RWPE2 (cell line): ENCODE measurements around the gene ATP6V0B.

ENCODE experiments used
- ATAC-seq: fragments of 200-7000 bp; cut with Tn5 transposase; 3 replicates; pipeline ENCODE4 v1.9.1; 2021; ENCODE audit warnings: low read depth
- DNase-seq: peaks from one replicate; pipeline ENCODE4 v3.0.0-alpha.2; 2020; ENCODE audit warnings: low spot score
- H3K27ac ChIP-seq: fragments of 450-650 bp; 2 replicates; pipeline ENCODE4 v1.5.1; 2017; ENCODE audit warnings: mild to moderate bottlenecking; ENCODE audit not compliant: poor library complexity, severe bottlenecking
- H3K27me3 ChIP-seq: fragments of 250-450 bp; sonication (Bioruptor Pico); 2 replicates; pipeline ENCODE4 v1.5.1; 2021; ENCODE audit warnings: mild to moderate bottlenecking, moderate library complexity; ENCODE audit not compliant: insufficient read depth, poor library complexity, severe bottlenecking
- H3K36me3 ChIP-seq: fragments of 250-450 bp; sonication (Bioruptor Pico); 2 replicates; pipeline ENCODE4 v1.5.1; 2020; ENCODE audit warnings: low read depth, mild to moderate bottlenecking, moderate library complexity
- H3K4me1 ChIP-seq: fragments of 250-450 bp; sonication (Bioruptor Pico); 2 replicates; pipeline ENCODE4 v1.5.1; 2021; ENCODE audit warnings: mild to moderate bottlenecking, moderate library complexity; ENCODE audit not compliant: insufficient read depth, poor library complexity, severe bottlenecking
- H3K4me3 ChIP-seq: fragments of 250-450 bp; sonication (Bioruptor Pico); 2 replicates; pipeline ENCODE4 v1.5.1; 2021; ENCODE audit warnings: mild to moderate bottlenecking, moderate library complexity; ENCODE audit not compliant: severe bottlenecking
- H3K9me3 ChIP-seq: fragments of 250-450 bp; sonication (Bioruptor Pico); 2 replicates; pipeline ENCODE4 v1.5.1; 2021; ENCODE audit warnings: mild to moderate bottlenecking, moderate library complexity; ENCODE audit not compliant: severe bottlenecking
- TF ChIP-seq, protein P1 (sequence below): fragments of 450-650 bp; IDR thresholded peaks from one replicate; pipeline ENCODE4 v1.5.1; 2017; ENCODE audit warnings: mild to moderate bottlenecking, moderate library complexity; ENCODE audit not compliant: poor library complexity, severe bottlenecking

The ATP6V0B gene

DNA sequence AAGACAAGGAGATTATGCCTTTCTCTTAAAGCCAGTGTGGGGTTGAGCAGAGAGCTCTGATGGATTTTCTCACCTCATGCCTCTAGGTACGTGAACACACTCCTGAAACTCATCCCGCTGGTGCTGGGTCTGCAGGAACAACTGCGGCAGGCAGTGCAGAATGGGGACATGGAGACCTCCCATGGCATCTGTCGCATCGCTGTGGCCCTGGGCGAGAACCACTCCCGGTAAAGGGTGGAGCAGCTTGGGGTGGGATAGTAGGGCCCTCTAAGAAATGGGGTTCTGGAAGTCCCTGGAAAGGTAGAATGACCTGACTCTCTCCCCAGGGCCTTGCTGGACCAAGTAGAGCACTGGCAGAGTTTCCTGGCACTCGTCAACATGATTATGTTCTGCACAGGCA lies 18.5 kb upstream of the ATP6V0B start:
- no peak overlapping the region for H3K27ac ChIP-seq
- TF ChIP-seq, protein P1, sequence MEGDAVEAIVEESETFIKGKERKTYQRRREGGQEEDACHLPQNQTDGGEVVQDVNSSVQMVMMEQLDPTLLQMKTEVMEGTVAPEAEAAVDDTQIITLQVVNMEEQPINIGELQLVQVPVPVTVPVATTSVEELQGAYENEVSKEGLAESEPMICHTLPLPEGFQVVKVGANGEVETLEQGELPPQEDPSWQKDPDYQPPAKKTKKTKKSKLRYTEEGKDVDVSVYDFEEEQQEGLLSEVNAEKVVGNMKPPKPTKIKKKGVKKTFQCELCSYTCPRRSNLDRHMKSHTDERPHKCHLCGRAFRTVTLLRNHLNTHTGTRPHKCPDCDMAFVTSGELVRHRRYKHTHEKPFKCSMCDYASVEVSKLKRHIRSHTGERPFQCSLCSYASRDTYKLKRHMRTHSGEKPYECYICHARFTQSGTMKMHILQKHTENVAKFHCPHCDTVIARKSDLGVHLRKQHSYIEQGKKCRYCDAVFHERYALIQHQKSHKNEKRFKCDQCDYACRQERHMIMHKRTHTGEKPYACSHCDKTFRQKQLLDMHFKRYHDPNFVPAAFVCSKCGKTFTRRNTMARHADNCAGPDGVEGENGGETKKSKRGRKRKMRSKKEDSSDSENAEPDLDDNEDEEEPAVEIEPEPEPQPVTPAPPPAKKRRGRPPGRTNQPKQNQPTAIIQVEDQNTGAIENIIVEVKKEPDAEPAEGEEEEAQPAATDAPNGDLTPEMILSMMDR = no peak
- H3K4me3 ChIP-seq = no peak overlapping the region
- H3K27me3 ChIP-seq = no peaks in the 10 kb centered on the region
- H3K4me1 ChIP-seq = no peaks in the 10 kb centered on the region
- H3K9me3 ChIP-seq = no peaks in the 10 kb centered on the region
- DNase-seq = no peak
- H3K36me3 ChIP-seq = peaks cover 13% of the 10 kb centered on the region
- ATAC-seq = no peak

DNA sequence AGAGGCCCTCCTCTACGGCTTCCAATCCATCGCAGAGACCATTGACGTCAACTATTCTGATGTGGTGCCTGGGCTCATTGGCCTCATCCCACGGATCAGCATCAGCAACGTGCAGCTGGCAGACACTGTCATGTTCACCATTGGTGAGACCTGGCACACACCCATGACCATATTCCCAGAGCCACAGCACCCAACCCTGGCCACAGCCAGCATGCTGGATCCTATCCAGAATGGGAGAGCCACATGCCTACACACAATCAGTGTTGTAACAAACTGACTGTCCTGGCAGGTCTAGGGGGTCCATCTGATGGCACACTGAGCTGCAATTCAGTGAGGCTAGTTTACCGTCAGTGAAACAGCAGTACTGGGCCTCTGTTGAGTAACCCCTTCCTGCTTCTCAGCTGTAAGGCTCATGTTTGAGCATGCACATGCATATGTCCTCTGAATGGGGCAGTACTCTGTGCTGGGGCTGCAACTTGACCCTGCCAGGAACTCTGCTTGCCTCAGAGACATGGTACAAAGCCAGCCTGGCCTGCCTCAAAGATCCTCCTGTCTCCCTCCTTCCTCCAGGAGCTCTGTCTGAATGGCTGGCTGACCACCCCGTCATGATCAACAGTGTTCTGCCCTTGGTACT lies 17.2 kb upstream of the ATP6V0B start:
- H3K4me3 ChIP-seq = no peak overlapping the region
- H3K4me1 ChIP-seq = no peaks in the 10 kb centered on the region
- H3K27ac ChIP-seq = no peak overlapping the region
- ATAC-seq = peak; percentile 56
- H3K9me3 ChIP-seq = no peaks in the 10 kb centered on the region
- DNase-seq = no peak
- TF ChIP-seq, protein P1 = no peak
- no peaks in the 10 kb centered on the region for H3K27me3 ChIP-seq
- H3K36me3 ChIP-seq = peaks cover 15% of the 10 kb centered on the region

GRCh38 chr1:43958351-43959255 lies 16.2 kb upstream of the ATP6V0B start:
- Histone ChIP-seq H3K4me1 (no peaks in the 10 kb centered on the region), H3K36me3 (peaks cover 15% of the 10 kb centered on the region), H3K27me3 (no peaks in the 10 kb centered on the region), H3K4me3 (no peak overlapping the region), H3K9me3 (no peaks in the 10 kb centered on the region), H3K27ac (no peak overlapping the region)
- TF ChIP-seq, protein P1 = no peak
- no peak for DNase-seq
- ATAC-seq = no peak

GRCh38 chr1:43960798-43961197 lies 14.0 kb upstream of the ATP6V0B start:
- Histone ChIP-seq H3K27ac (no peak overlapping the region), H3K4me3 (no peak overlapping the region), H3K27me3 (no peaks in the 10 kb centered on the region), H3K4me1 (no peaks in the 10 kb centered on the region), H3K9me3 (no peaks in the 10 kb centered on the region), H3K36me3 (peaks cover 15% of the 10 kb centered on the region)
- ATAC-seq (no peak), DNase-seq (no peak)
- TF ChIP-seq, protein P1 = no peak
